Measurements from ENCODE around the gene CNTNAP2.

GRCh38 chr7:146370171-146370570 lies 253.6 kb downstream of the CNTNAP2 start:
- TF ChIP-seq, protein P1, sequence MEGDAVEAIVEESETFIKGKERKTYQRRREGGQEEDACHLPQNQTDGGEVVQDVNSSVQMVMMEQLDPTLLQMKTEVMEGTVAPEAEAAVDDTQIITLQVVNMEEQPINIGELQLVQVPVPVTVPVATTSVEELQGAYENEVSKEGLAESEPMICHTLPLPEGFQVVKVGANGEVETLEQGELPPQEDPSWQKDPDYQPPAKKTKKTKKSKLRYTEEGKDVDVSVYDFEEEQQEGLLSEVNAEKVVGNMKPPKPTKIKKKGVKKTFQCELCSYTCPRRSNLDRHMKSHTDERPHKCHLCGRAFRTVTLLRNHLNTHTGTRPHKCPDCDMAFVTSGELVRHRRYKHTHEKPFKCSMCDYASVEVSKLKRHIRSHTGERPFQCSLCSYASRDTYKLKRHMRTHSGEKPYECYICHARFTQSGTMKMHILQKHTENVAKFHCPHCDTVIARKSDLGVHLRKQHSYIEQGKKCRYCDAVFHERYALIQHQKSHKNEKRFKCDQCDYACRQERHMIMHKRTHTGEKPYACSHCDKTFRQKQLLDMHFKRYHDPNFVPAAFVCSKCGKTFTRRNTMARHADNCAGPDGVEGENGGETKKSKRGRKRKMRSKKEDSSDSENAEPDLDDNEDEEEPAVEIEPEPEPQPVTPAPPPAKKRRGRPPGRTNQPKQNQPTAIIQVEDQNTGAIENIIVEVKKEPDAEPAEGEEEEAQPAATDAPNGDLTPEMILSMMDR (conservative IDR thresholded peaks at IDR 0.05; ENCODE audit: low read length), result no peak
- no peak for TF ChIP-seq EZH2phosphoT487 (IDR thresholded peaks at IDR 0.05; ENCODE audit: borderline replicate concordance, low read depth, low read length)
